Caco-2 (cell line): ENCODE measurements around the gene UBQLN4. TPM values are rescaled to one million over a fixed set of nuclear protein-coding genes. Genes with fewer than 3 reads are reported as not detected.

Experiments
- BruUV-seq: library from RNA; stranded (reverse); fragments of 400-500 nt; replicated peaks from 2 replicates; lab custom pipeline; 2021; lab: Mats Ljungman, UMichigan
- CTCF ChIA-PET: fragments of 300-600 bp; sonication (Branson Sonifier 250); formaldehyde crosslinking; loops from one replicate; lab custom pipeline; 2022; ENCODE audit warnings: antibody characterized with exemption; lab: Charles Lee
- POLR2A ChIA-PET: fragments of 300-600 bp; sonication (Branson Sonifier 250); formaldehyde crosslinking; loops from one replicate; lab custom pipeline; 2022; ENCODE audit warnings: antibody characterized with exemption; lab: Charles Lee
- DNase-seq, 2 experiments: peaks; one replicate each; pipeline versions ENCODE4 v3.0.0 to v3.0.0-alpha.2; 2020 to 2022
- H3K27me3 ChIP-seq: replicated peaks from 2 replicates; pipeline ENCODE4 v1.6.0; 2011; ENCODE audit warnings: low read length; ENCODE audit not compliant: control insufficient read depth, insufficient read depth
- H3K36me3 ChIP-seq: 2 replicates; pipeline ENCODE4 v1.5.1; 2011; ENCODE audit warnings: low read length; ENCODE audit not compliant: control insufficient read depth, insufficient read depth
- H3K4me1 ChIP-seq: fragments of 250-450 bp; sonication (Bioruptor Pico); 2 replicates; pipeline ENCODE4 v1.5.1; 2020; ENCODE audit warnings: mild to moderate bottlenecking
- H3K4me3 ChIP-seq: 2 replicates; pipeline ENCODE4 v1.5.1; 2011; ENCODE audit warnings: low read depth, mild to moderate bottlenecking, control low read depth, low read length
- H3K9me3 ChIP-seq: fragments of 250-450 bp; sonication (Bioruptor Pico); 2 replicates; pipeline ENCODE4 v1.5.1; 2020; ENCODE audit warnings: mild to moderate bottlenecking, moderate library complexity
- H3K27ac Mint-ChIP-seq: one replicate; pipeline ENCODE4 v1.8.0; 2022; ENCODE audit warnings: mixed read lengths; ENCODE audit not compliant: unreplicated experiment
- H3K27me3 Mint-ChIP-seq: one replicate; pipeline ENCODE4 v1.8.0; 2022; ENCODE audit warnings: mixed read lengths; ENCODE audit not compliant: insufficient read depth, unreplicated experiment
- H3K36me3 Mint-ChIP-seq: one replicate; pipeline ENCODE4 v1.8.0; 2022; ENCODE audit warnings: mild to moderate bottlenecking, mixed read lengths; ENCODE audit not compliant: insufficient read depth, unreplicated experiment
- H3K4me1 Mint-ChIP-seq: one replicate; pipeline ENCODE4 v1.8.0; 2022; ENCODE audit warnings: low read depth, mixed read lengths; ENCODE audit not compliant: unreplicated experiment
- H3K4me3 Mint-ChIP-seq: one replicate; pipeline ENCODE4 v1.8.0; 2022; ENCODE audit warnings: mild to moderate bottlenecking, moderate library complexity, mixed read lengths; ENCODE audit not compliant: unreplicated experiment
- H3K9me3 Mint-ChIP-seq: one replicate; pipeline ENCODE4 v1.8.0; 2022; ENCODE audit warnings: mixed read lengths; ENCODE audit not compliant: unreplicated experiment
- intact Hi-C: fragments of 100-400 bp; cut with micrococcal nuclease; formaldehyde crosslinking; loops from one replicate; pipeline ENCODE4 v1.10.0; 2022; ENCODE audit not compliant: unreplicated experiment
- total RNA-seq: library from RNA; stranded (reverse); gene quantifications from 2 replicates; pipeline ENCODE4 v1.2.3, GENCODE V29; 2022
- TF ChIP-seq, protein P1 (sequence below), 2 experiments: fragments of 200-600 bp in 1 of 2; IDR thresholded peaks; 1 replicate in 1 of 2; 2 replicates in 1 of 2; pipeline versions ENCODE4 v1.5.1 to v1.8.0; 2011 to 2022; ENCODE audit warnings: antibody characterized with exemption in 1 of 2, control low read depth in 1 of 2, inconsistent platforms in 1 of 2, low read depth in 1 of 2, low read length in 1 of 2, mild to moderate bottlenecking in 1 of 2, moderate library complexity in 1 of 2; ENCODE audit not compliant: insufficient read depth in 1 of 2, severe bottlenecking in 1 of 2, unreplicated experiment in 1 of 2

UBQLN4 gene
- total RNA-seq, 1 experiment from 2014 or later = 60.9 TPM

DNA sequence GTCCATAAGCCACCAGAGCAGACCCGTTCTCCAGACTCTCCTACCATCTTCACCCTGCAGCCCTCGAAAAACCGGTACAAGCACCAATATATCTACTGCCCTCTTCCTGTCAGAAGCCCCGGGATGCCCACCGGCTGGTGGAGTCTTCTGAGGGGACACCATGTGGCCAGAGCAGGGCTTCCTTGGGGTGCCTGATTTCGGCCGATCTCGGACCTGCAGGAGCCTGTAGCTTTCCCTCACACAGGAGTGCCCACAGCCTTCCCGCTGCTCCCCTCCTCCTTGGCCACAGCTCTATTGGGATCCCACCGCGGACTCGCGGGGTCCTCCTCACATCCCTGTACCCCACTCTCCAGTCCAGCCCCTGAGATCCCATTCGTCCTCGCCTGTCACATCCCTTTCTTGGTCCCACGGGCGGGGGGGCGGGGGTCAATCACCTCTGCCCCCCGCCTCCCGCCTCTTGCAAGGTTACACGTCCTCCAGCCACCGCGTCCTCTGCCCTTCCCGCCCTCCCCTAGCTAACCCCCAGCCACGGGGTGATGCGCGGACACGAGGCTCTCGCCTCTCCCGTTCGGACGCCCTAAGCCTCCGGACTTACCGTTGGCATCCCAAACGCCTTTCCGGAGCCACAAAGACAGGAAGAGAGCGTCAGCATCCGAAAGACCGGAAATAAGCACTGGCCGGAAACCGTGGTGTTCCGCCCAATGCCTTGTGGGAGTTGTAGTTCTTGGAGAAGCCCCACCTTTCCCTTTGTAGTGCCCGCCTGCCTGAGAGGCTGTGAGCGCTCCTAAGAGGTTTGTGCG lies 33.1 kb downstream of the UBQLN4 start, which contains the start of gene SSR2:
Gene SSR2, minus strand, starts transcription at position 659 of the 800 bp plus-strand sequence. CDS start 784 bp downstream, outside the sequence.
- H3K27me3 Mint-ChIP-seq = no peaks in the 10 kb centered on the region
- ChIA-PET CTCF (interaction anchor here (0.7 to 1.1 kb wide), 4 partner anchors 12 to 110 kb away, joined by 3 to 10 read pairs (median 3); no protein-coding TSS in a partner anchor), POLR2A (no interaction called here)
- peak; percentile 88 to 90 for DNase-seq
- peaks cover 14% of the 10 kb centered on the region for H3K4me1 Mint-ChIP-seq
- H3K4me3 Mint-ChIP-seq = peak within 1 kb of the TSS; percentile 97
- intact Hi-C loops = loop anchor here (1.0 kb wide), 2 partner anchors 34 to 41 kb away; partner anchors contain the start of gene LAMTOR2
- H3K9me3 ChIP-seq = no peaks in the 10 kb centered on the region
- TF ChIP-seq, protein P1, sequence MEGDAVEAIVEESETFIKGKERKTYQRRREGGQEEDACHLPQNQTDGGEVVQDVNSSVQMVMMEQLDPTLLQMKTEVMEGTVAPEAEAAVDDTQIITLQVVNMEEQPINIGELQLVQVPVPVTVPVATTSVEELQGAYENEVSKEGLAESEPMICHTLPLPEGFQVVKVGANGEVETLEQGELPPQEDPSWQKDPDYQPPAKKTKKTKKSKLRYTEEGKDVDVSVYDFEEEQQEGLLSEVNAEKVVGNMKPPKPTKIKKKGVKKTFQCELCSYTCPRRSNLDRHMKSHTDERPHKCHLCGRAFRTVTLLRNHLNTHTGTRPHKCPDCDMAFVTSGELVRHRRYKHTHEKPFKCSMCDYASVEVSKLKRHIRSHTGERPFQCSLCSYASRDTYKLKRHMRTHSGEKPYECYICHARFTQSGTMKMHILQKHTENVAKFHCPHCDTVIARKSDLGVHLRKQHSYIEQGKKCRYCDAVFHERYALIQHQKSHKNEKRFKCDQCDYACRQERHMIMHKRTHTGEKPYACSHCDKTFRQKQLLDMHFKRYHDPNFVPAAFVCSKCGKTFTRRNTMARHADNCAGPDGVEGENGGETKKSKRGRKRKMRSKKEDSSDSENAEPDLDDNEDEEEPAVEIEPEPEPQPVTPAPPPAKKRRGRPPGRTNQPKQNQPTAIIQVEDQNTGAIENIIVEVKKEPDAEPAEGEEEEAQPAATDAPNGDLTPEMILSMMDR (IDR thresholded peaks at IDR 0.05; ENCODE audit: insufficient read depth in 1 of 2, low read depth in 1 of 2, low read length in 1 of 2, severe bottlenecking in 1 of 2, unreplicated experiment in 1 of 2) = no peak
- peaks cover 40% of the 10 kb centered on the region for H3K36me3 Mint-ChIP-seq
- peak within 1 kb of the TSS; percentile 95 for H3K4me3 ChIP-seq
- peaks cover 12% of the 10 kb centered on the region; the same call in 1 of the 2 replicates for H3K4me1 ChIP-seq
- BruUV-seq = no TSS peak
- H3K9me3 Mint-ChIP-seq = no peaks in the 10 kb centered on the region
- H3K36me3 ChIP-seq = peaks cover 3% of the 10 kb centered on the region; the same call in 1 of the 2 replicates
- H3K27me3 ChIP-seq = no peaks in the 10 kb centered on the region
- H3K27ac Mint-ChIP-seq = peak within 1 kb of the TSS; percentile 77

DNA sequence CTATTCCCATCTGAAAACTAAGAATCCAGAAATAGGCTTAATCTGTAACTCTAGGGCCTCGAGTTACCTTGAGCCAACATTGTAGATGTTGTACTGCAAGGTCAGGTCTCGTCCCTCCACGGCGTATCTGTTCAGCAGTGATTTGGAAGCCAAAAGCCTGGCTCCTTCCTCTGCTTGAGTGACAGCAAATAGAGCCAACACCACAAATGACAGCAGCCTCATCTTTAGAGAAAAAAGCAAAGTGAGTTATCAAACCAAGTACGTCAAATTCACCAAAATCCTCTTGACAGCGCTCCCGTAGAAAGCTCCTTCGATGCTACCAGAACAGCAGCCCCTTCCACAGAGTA lies 33.7 kb downstream of the UBQLN4 start:
- BruUV-seq = TSS peak; percentile 69
- POLR2A ChIA-PET = no interaction called here

DNA sequence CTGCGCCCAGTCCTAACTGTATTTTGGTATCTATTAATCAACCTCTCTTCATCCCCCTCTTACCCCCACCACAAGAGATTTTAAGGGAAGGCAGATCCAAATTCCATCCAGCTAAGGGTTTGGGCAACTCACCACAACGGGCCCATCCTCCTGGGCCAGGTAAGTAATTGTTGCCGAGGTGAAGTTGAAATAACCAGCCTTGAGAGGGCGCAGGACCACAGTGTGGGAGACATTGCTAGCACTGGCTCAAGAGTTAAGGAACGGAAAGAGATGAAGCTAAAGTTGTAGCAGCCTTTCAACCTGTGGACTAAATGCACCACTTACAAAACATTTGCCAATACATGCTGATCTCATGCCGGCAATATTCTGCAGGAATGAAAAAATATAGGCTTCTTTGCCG lies 38.8 kb downstream of the UBQLN4 start:
- Mint-ChIP-seq H3K4me3 (no peak overlapping the region), H3K27me3 (no peaks in the 10 kb centered on the region), H3K27ac (no peak overlapping the region), H3K4me1 (peaks cover 19% of the 10 kb centered on the region), H3K9me3 (no peaks in the 10 kb centered on the region), H3K36me3 (peaks cover 70% of the 10 kb centered on the region)
- no peak overlapping the region for H3K4me3 ChIP-seq
- TF ChIP-seq, protein P1 (IDR thresholded peaks at IDR 0.05; ENCODE audit: insufficient read depth in 1 of 2, low read depth in 1 of 2, low read length in 1 of 2, severe bottlenecking in 1 of 2, unreplicated experiment in 1 of 2) = no peak
- H3K4me1 ChIP-seq = peaks cover 3% of the 10 kb centered on the region; the same call in 1 of the 2 replicates
- CTCF ChIA-PET = interaction anchor here (0.8 kb wide), 1 partner anchor 52 kb away, joined by 3 read pairs; no protein-coding TSS in a partner anchor
- no TSS peak for BruUV-seq
- no peaks in the 10 kb centered on the region for H3K27me3 ChIP-seq
- intact Hi-C loops = no loop called here
- H3K36me3 ChIP-seq = peaks cover 3% of the 10 kb centered on the region; the same call in 1 of the 2 replicates
- no peaks in the 10 kb centered on the region for H3K9me3 ChIP-seq
- POLR2A ChIA-PET = no interaction called here
- peak in 1 of 2 experiments; percentile 21 for DNase-seq

More for the DNA sequence above, 33.7 kb downstream of the UBQLN4 start:
- peak overlapping the region; percentile 97 for H3K4me3 Mint-ChIP-seq
- intact Hi-C loops = loop anchor here (1.0 kb wide), 1 partner anchor 41 kb away; no protein-coding TSS in a partner anchor
- CTCF ChIA-PET = interaction anchor here (0.7 kb wide), 2 partner anchors 16 to 44 kb away, joined by 3 read pairs; no protein-coding TSS in a partner anchor
- H3K4me1 Mint-ChIP-seq = peaks cover 14% of the 10 kb centered on the region
- peaks cover 8% of the 10 kb centered on the region; the same call in 1 of the 2 replicates for H3K4me1 ChIP-seq
- H3K9me3 ChIP-seq = no peaks in the 10 kb centered on the region
- TF ChIP-seq, protein P1 (IDR thresholded peaks at IDR 0.05; ENCODE audit: insufficient read depth in 1 of 2, low read depth in 1 of 2, low read length in 1 of 2, severe bottlenecking in 1 of 2, unreplicated experiment in 1 of 2) = no peak
- peaks cover 3% of the 10 kb centered on the region; the same call in 1 of the 2 replicates for H3K36me3 ChIP-seq
- DNase-seq = no peak
- H3K9me3 Mint-ChIP-seq = no peaks in the 10 kb centered on the region
- H3K27me3 Mint-ChIP-seq = no peaks in the 10 kb centered on the region
- H3K4me3 ChIP-seq = peak overlapping the region; percentile 95
- no peaks in the 10 kb centered on the region for H3K27me3 ChIP-seq
- peak overlapping the region; percentile 77 for H3K27ac Mint-ChIP-seq
- peaks cover 43% of the 10 kb centered on the region for H3K36me3 Mint-ChIP-seq
